HG02571 (cell line): ENCODE measurements around the gene PDLIM5.
"Not testable (repeated sequence)": the region's sequence is repeated elsewhere in the genome, so short reads cannot be mapped to it uniquely, and the experiment has no call there.

Source experiments
- ATAC-seq: cut with Tn5 transposase; IDR thresholded peaks from one replicate; pipeline ENCODE4 v1.9.1; 2021; ENCODE audit warnings: mild to moderate bottlenecking, moderate library complexity; ENCODE audit not compliant: unreplicated experiment

PDLIM5 gene

GRCh38 chr4:94639298-94639697 lies 187.6 kb downstream of the PDLIM5 start:
- no peak for ATAC-seq

- ATAC-seq, result no peak
Measured at GRCh38 chr4:94640151-94640550, 188.4 kb downstream of the PDLIM5 start.

GRCh38 chr4:94641702-94642560 lies 190.2 kb downstream of the PDLIM5 start:
- no peak for ATAC-seq

- no peak for ATAC-seq
Measured at GRCh38 chr4:94642561-94642866, 190.8 kb downstream of the PDLIM5 start.

GRCh38 chr4:94648699-94649098 lies 197.0 kb downstream of the PDLIM5 start:
- no peak for ATAC-seq

GRCh38 chr4:94649381-94650133 lies 197.8 kb downstream of the PDLIM5 start:
- no peak for ATAC-seq

- ATAC-seq, result no peak
Measured at GRCh38 chr4:94650134-94650495, 198.4 kb downstream of the PDLIM5 start.

GRCh38 chr4:94650690-94651089 lies 198.9 kb downstream of the PDLIM5 start:
- no peak for ATAC-seq

- ATAC-seq, result no peak
Measured at GRCh38 chr4:94653095-94653649, 201.4 kb downstream of the PDLIM5 start.

- ATAC-seq, result no peak
Measured at GRCh38 chr4:94653984-94654609, 202.4 kb downstream of the PDLIM5 start.

- no peak for ATAC-seq
Measured at GRCh38 chr4:94654714-94655113, 203.0 kb downstream of the PDLIM5 start.

GRCh38 chr4:94660614-94661013 lies 208.9 kb downstream of the PDLIM5 start:
- ATAC-seq, result no peak

GRCh38 chr4:94665021-94665420 lies 213.3 kb downstream of the PDLIM5 start:
- not testable (repeated sequence) for ATAC-seq

- ATAC-seq, result no peak
Measured at GRCh38 chr4:94665500-94666404, 214.0 kb downstream of the PDLIM5 start.

GRCh38 chr4:94668724-94669123 lies 217.0 kb downstream of the PDLIM5 start:
- no peak for ATAC-seq

- ATAC-seq, result no peak
Measured at GRCh38 chr4:94669672-94670664, 218.2 kb downstream of the PDLIM5 start.

- ATAC-seq, result no peak
Measured at GRCh38 chr4:94671113-94671512, 219.4 kb downstream of the PDLIM5 start.

GRCh38 chr4:94673961-94674360 lies 222.2 kb downstream of the PDLIM5 start:
- ATAC-seq, result no peak

- ATAC-seq, result no peak
Measured at GRCh38 chr4:94676970-94677369, 225.2 kb downstream of the PDLIM5 start.
